Lung (tissue), 16 donors: ENCODE data around the gene TECR. TPM values are rescaled to one million over a fixed set of nuclear protein-coding genes. Genes with fewer than 3 reads are reported as not detected.

Experiments
- ATAC-seq: fragments of 200-7000 bp; cut with Tn5 transposase; one replicate; pipeline ENCODE4 v1.9.1; 2020; ENCODE audit warnings: moderate number of reproducible peaks; ENCODE audit not compliant: insufficient read depth, low FRiP score
- DNase-seq, 3 donors: peaks; one replicate each; pipeline ENCODE4 v3.0.0-alpha.2; 2013 to 2017
- H3K27ac ChIP-seq, 2 donors: one replicate each; pipeline ENCODE4 v1.5.1; 2013; ENCODE audit warnings: mild to moderate bottlenecking in 2 of 2, moderate library complexity in 2 of 2, control low read depth in 1 of 2, inconsistent platforms in 1 of 2, low read depth in 1 of 2, low read length in 1 of 2
- H3K27me3 ChIP-seq, 3 donors: one replicate each; pipeline ENCODE4 v1.5.1; 2013; ENCODE audit warnings: low read length in 2 of 3; ENCODE audit not compliant: control insufficient read depth in 3 of 3, insufficient read depth in 3 of 3
- H3K36me3 ChIP-seq, 4 donors: one replicate each; pipeline ENCODE4 v1.5.1; 2013; ENCODE audit warnings: low read length in 4 of 4, mild to moderate bottlenecking in 1 of 4, moderate library complexity in 1 of 4; ENCODE audit not compliant: control insufficient read depth in 4 of 4, insufficient read depth in 4 of 4
- H3K4me1 ChIP-seq, 5 donors: one replicate each; pipeline ENCODE4 v1.5.1; 2013; ENCODE audit warnings: low read length in 5 of 5, mild to moderate bottlenecking in 2 of 5, moderate library complexity in 1 of 5; ENCODE audit not compliant: control insufficient read depth in 5 of 5, insufficient read depth in 5 of 5
- H3K4me3 ChIP-seq: one replicate; pipeline ENCODE4 v1.5.1; 2013; ENCODE audit warnings: mild to moderate bottlenecking, control low read depth, moderate library complexity
- H3K9ac ChIP-seq, 2 donors: one replicate each; pipeline ENCODE4 v1.5.1; 2013; ENCODE audit warnings: low read length in 2 of 2, control low read depth in 1 of 2; ENCODE audit not compliant: insufficient read depth in 1 of 2
- H3K9me3 ChIP-seq, 4 donors: one replicate each; pipeline ENCODE4 v1.5.1; 2013; ENCODE audit warnings: low read length in 3 of 4, mild to moderate bottlenecking in 1 of 4, moderate library complexity in 1 of 4; ENCODE audit not compliant: control insufficient read depth in 4 of 4, insufficient read depth in 3 of 4
- CTCF ChIP-seq: IDR thresholded peaks from 2 replicates; pipeline ENCODE4 v1.5.1; 2012; ENCODE audit warnings: mild to moderate bottlenecking; ENCODE audit errors: control extremely low read depth, extremely low read depth
- WGBS, 2 donors: extraction: QIAGEN DNeasy Blood & Tissue Kit; methylation state at CpG; one replicate each; pipeline ENCODE4 v1.1.7; 2013; 5-methylcytosine and 5-hydroxymethylcytosine counted together
- long read RNA-seq, 5 donors: transcript quantifications; one replicate each; lab custom pipeline, GENCODE V29; 2026
- polyA plus RNA-seq, 2 donors: library from polyadenylated mRNA; stranded (reverse); fragments of 200-250 nt; gene quantifications; one replicate each; pipeline ENCODE4 v1.2.1, GENCODE V29; 2013
- total RNA-seq, 2 donors: library from RNA; depleted of rRNA in 1 of 2; stranded (reverse); fragments of >200 nt in 1 of 2; gene quantifications; one replicate each; pipeline ENCODE4 v1.2.1, GENCODE V29; 2014 to 2021
- donor health status: control.
- donor health status: control.
- donor health status: Bipolar disorder and iron deficiency.
- donor health status: healthy.
- donor health status: DM: yes; HTN: yes; CAD: no.

The TECR gene
- 100 to 1,000 TPM in 1 of 2 donors, 10 to 100 TPM in 1; 32.7 to 153 TPM for total RNA-seq
- polyA plus RNA-seq, result 100 to 1,000 TPM in 1 of 2 donors, 10 to 100 TPM in 1; 89.1 to 193 TPM
- long read RNA-seq, donor 1, transcript TECR-201 (13 exons, 1,171 nt), result major isoform, 32 of 41 reads
- long read RNA-seq, donor 1, partial matches to known transcripts, result 6 of 41 reads
- long read RNA-seq, donor 1, other reads (novel, unspliced or antisense), result 0 of 41 reads
- long read RNA-seq, donor 2, transcript TECR-201 (13 exons, 1,171 nt), result major isoform, 21 of 216 reads
- long read RNA-seq, donor 2, partial matches to known transcripts, result 193 of 216 reads
- long read RNA-seq, donor 2, other reads (novel, unspliced or antisense), result 0 of 216 reads
- long read RNA-seq, donor 3, transcript TECR-201 (13 exons, 1,171 nt), result major isoform, 17 of 189 reads
- long read RNA-seq, donor 3, partial matches to known transcripts, result 168 of 189 reads
- long read RNA-seq, donor 3, other reads (novel, unspliced or antisense), result 0 of 189 reads
- long read RNA-seq, donor 4, transcript TECR-201 (13 exons, 1,171 nt), result major isoform, 17 of 188 reads
- long read RNA-seq, donor 4, partial matches to known transcripts, result 171 of 188 reads
- long read RNA-seq, donor 4, other reads (novel, unspliced or antisense), result 0 of 188 reads
- long read RNA-seq, donor 5, transcript TECR-226 (13 exons, 1,170 nt), result minor isoform, 5 of 436 reads
- long read RNA-seq, donor 5, transcript TECR-201 (13 exons, 1,171 nt), result major isoform, 38 of 436 reads
- long read RNA-seq, donor 5, partial matches to known transcripts, result 391 of 436 reads
- long read RNA-seq, donor 5, other reads (novel, unspliced or antisense), result 0 of 436 reads

GRCh38 chr19:14529254-14530004 lies at the start of gene TECR:
Gene TECR (plus strand): TSS chr19:14529594. CDS start chr19:14529697, 103 bp downstream.
- Histone ChIP-seq H3K9me3 (no peaks in the 10 kb centered on the region), H3K9ac (peak within 1 kb of the TSS; percentile 56 to 97), H3K36me3 (peaks cover 0 to under 1% (median 0%) of the 10 kb centered on the region in 4 donors), H3K4me1 (peaks cover 0 to 13% (median 0%) of the 10 kb centered on the region in 5 donors), H3K27me3 (no peaks in the 10 kb centered on the region), H3K4me3 (peak within 1 kb of the TSS; percentile 60), H3K27ac (peak within 1 kb of the TSS; percentile 76 to 96)
- WGBS, 2 donors, result 0% methylated on average over 58 to 59 of the region's 59 CpGs
- DNase-seq (peak; percentile 100), ATAC-seq (peak; percentile 98)
- TF ChIP-seq CTCF, result no peak

- peak; percentile 60 to 78 (median 71) for DNase-seq
These were observed 49.3 kb upstream of the TECR start for GRCh38 chr19:14479975-14480699.

More at GRCh38 chr19:14479975-14480699, 49.3 kb upstream of the TECR start:
- H3K9me3 ChIP-seq, result peaks cover 0 to 5% (median 0%) of the 10 kb centered on the region in 4 donors
- ATAC-seq, result peak; percentile 38
- H3K36me3 ChIP-seq, result peaks cover 3 to 43% (median 15%) of the 10 kb centered on the region in 4 donors
- no peak overlapping the region for H3K27ac ChIP-seq
- H3K4me3 ChIP-seq, result no peak overlapping the region
- H3K4me1 ChIP-seq, result peaks cover 0 to 55% (median 19%) of the 10 kb centered on the region in 5 donors
- no peaks in the 10 kb centered on the region for H3K27me3 ChIP-seq
- TF ChIP-seq CTCF, result peak; percentile 69
- no peak overlapping the region for H3K9ac ChIP-seq
- WGBS, 2 donors, result 53 to 60% methylated on average over 37 to 43 of the region's 43 CpGs
